HEK293 (cell line): Measurements from ENCODE around the gene EBNA1BP2.
"Not testable (repeated sequence)": the region's sequence is repeated elsewhere in the genome, so short reads cannot be mapped to it uniquely, and the experiment has no call there.

Experiments used
- CTCF ChIA-PET: fragments of 350-600 bp; formaldehyde crosslinking; extraction: SDS; loops from one replicate; lab custom pipeline; 2021; ENCODE audit warnings: antibody characterized with exemption; lab: Yijun Ruan, JAX
- POLR2A ChIA-PET: fragments of 300-600 bp; formaldehyde crosslinking; extraction: SDS; loops from one replicate; lab custom pipeline; 2020; ENCODE audit warnings: antibody characterized with exemption, inconsistent platforms; lab: Yijun Ruan, JAX
- H3K27ac ChIP-seq: fragments of 200-500 bp; sonication (Bioruptor generic); 2 replicates; pipeline ENCODE4 v1.5.1; 2014; ENCODE audit warnings: low read depth, low read length, control low read depth, inconsistent platforms; ENCODE audit errors: extremely low read depth
- H3K36me3 ChIP-seq, 2 experiments: fragments of 200-500 bp in 1 of 2; sonication (Bioruptor generic) in 1 of 2; 1 replicate in 1 of 2; 2 replicates in 1 of 2; pipeline ENCODE4 v1.5.1; 2014 to 2017; ENCODE audit warnings: inconsistent platforms in 2 of 2, low read length in 2 of 2; ENCODE audit not compliant: control insufficient read depth in 2 of 2, insufficient read depth in 1 of 2
- H3K4me1 ChIP-seq: fragments of 200-500 bp; sonication (Bioruptor generic); 2 replicates; pipeline ENCODE4 v1.5.1; 2014; ENCODE audit warnings: mild to moderate bottlenecking, low read length, inconsistent platforms; ENCODE audit not compliant: control insufficient read depth, insufficient read depth
- H3K4me3 ChIP-seq: 2 replicates; pipeline ENCODE4 v1.5.1; 2011; ENCODE audit warnings: low read depth, mild to moderate bottlenecking, control low read depth, low read length, moderate library complexity
- H3K9me3 ChIP-seq: fragments of 200-500 bp; sonication (Bioruptor generic); 2 replicates; pipeline ENCODE4 v1.5.1; 2014; ENCODE audit warnings: low read depth, low read length, inconsistent platforms; ENCODE audit not compliant: control insufficient read depth, insufficient read depth
- EGR2 ChIP-seq: fragments of 450-650 bp; formaldehyde crosslinking; IDR thresholded peaks from 2 replicates; pipeline ENCODE4 v1.5.1; 2016; ENCODE audit warnings: low read depth, missing biosample characterization, missing genetic modification characterization
- FEZF1 ChIP-seq: fragments of 450-650 bp; formaldehyde crosslinking; IDR thresholded peaks from 2 replicates; pipeline ENCODE4 v1.5.1; 2016; ENCODE audit warnings: missing biosample characterization, missing genetic modification characterization
- GLIS1 ChIP-seq: fragments of 450-650 bp; formaldehyde crosslinking; IDR thresholded peaks from 2 replicates; pipeline ENCODE4 v1.5.1; 2016; ENCODE audit warnings: missing biosample characterization, missing genetic modification characterization
- HIC1 ChIP-seq: fragments of 450-650 bp; formaldehyde crosslinking; IDR thresholded peaks from 2 replicates; pipeline ENCODE4 v1.5.1; 2016; ENCODE audit warnings: missing biosample characterization, missing genetic modification characterization
- KLF10 ChIP-seq: fragments of 450-650 bp; IDR thresholded peaks from 2 replicates; pipeline ENCODE4 v1.5.1; 2018; ENCODE audit warnings: missing biosample characterization, mild to moderate bottlenecking, missing genetic modification characterization
- PRDM1 ChIP-seq: fragments of 450-650 bp; formaldehyde crosslinking; IDR thresholded peaks from 2 replicates; pipeline ENCODE4; 2016; ENCODE audit warnings: missing biosample characterization, missing genetic modification characterization
- PRDM10 ChIP-seq: fragments of 450-650 bp; formaldehyde crosslinking; IDR thresholded peaks from 2 replicates; pipeline ENCODE4 v1.5.1; 2016; ENCODE audit warnings: missing biosample characterization, missing genetic modification characterization
- SP2 ChIP-seq: fragments of 450-650 bp; formaldehyde crosslinking; IDR thresholded peaks from 2 replicates; pipeline ENCODE4 v1.5.1; 2016; ENCODE audit warnings: missing biosample characterization, missing genetic modification characterization
- YY2 ChIP-seq: fragments of 450-650 bp; formaldehyde crosslinking; IDR thresholded peaks from 2 replicates; pipeline ENCODE4 v1.5.1; 2016; ENCODE audit warnings: missing biosample characterization, missing genetic modification characterization
- ZBTB26 ChIP-seq: fragments of 450-650 bp; formaldehyde crosslinking; optimal IDR thresholded peaks from 2 replicates; pipeline ENCODE3; 2016; ENCODE audit warnings: missing biosample characterization, mild to moderate bottlenecking, missing genetic modification characterization
- ZBTB48 ChIP-seq: fragments of 450-650 bp; formaldehyde crosslinking; IDR thresholded peaks from 2 replicates; pipeline ENCODE4 v1.5.1; 2016; ENCODE audit warnings: missing biosample characterization, missing genetic modification characterization
- ZNF121 ChIP-seq: fragments of 450-650 bp; formaldehyde crosslinking; IDR thresholded peaks from 2 replicates; pipeline ENCODE4 v1.5.1; 2016; ENCODE audit warnings: missing biosample characterization, missing genetic modification characterization
- ZNF157 ChIP-seq: fragments of 450-650 bp; formaldehyde crosslinking; IDR thresholded peaks from 2 replicates; pipeline ENCODE4 v1.5.1; 2016; ENCODE audit warnings: missing biosample characterization, missing genetic modification characterization
- ZNF248 ChIP-seq: fragments of 450-650 bp; formaldehyde crosslinking; IDR thresholded peaks from 2 replicates; pipeline ENCODE4 v1.5.1; 2017; ENCODE audit warnings: missing biosample characterization, missing genetic modification characterization
- ZNF341 ChIP-seq: fragments of 450-650 bp; formaldehyde crosslinking; IDR thresholded peaks from 2 replicates; pipeline ENCODE4; 2016; ENCODE audit warnings: low read depth, missing biosample characterization, missing genetic modification characterization
- ZNF391 ChIP-seq: fragments of 450-650 bp; formaldehyde crosslinking; IDR thresholded peaks from 2 replicates; pipeline ENCODE4 v1.5.1; 2016; ENCODE audit warnings: low read depth, missing biosample characterization, missing genetic modification characterization, borderline replicate concordance
- ZNF488 ChIP-seq: fragments of 450-650 bp; formaldehyde crosslinking; IDR thresholded peaks from 2 replicates; pipeline ENCODE4 v1.5.1; 2016; ENCODE audit warnings: missing biosample characterization, missing genetic modification characterization
- ZNF555 ChIP-seq: fragments of 450-650 bp; formaldehyde crosslinking; conservative IDR thresholded peaks from 2 replicates; pipeline ENCODE4 v1.5.1; 2017; ENCODE audit warnings: missing biosample characterization, mild to moderate bottlenecking, missing genetic modification characterization, inconsistent platforms
- ZNF645 ChIP-seq: fragments of 450-650 bp; formaldehyde crosslinking; IDR thresholded peaks from 2 replicates; pipeline ENCODE4; 2016; ENCODE audit warnings: missing biosample characterization, missing genetic modification characterization
- TF ChIP-seq, protein P1 (sequence below): fragments of 450-650 bp; formaldehyde crosslinking; IDR thresholded peaks from 2 replicates; pipeline ENCODE4 v1.5.1; 2016; ENCODE audit warnings: missing biosample characterization, missing genetic modification characterization
- TF ChIP-seq, protein P2 (sequence below): fragments of 450-650 bp; formaldehyde crosslinking; conservative IDR thresholded peaks from 2 replicates; pipeline ENCODE4 v1.5.1; 2016; ENCODE audit warnings: low read depth, missing biosample characterization, missing genetic modification characterization

EBNA1BP2 gene

GRCh38 chr1:43121256-43121900 lies 50.7 kb downstream of the EBNA1BP2 start (continued):
- TF ChIP-seq, protein P1, sequence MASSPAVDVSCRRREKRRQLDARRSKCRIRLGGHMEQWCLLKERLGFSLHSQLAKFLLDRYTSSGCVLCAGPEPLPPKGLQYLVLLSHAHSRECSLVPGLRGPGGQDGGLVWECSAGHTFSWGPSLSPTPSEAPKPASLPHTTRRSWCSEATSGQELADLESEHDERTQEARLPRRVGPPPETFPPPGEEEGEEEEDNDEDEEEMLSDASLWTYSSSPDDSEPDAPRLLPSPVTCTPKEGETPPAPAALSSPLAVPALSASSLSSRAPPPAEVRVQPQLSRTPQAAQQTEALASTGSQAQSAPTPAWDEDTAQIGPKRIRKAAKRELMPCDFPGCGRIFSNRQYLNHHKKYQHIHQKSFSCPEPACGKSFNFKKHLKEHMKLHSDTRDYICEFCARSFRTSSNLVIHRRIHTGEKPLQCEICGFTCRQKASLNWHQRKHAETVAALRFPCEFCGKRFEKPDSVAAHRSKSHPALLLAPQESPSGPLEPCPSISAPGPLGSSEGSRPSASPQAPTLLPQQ (tag by site-specific recombination): 0 out of 2 replicates have a peak, but pooled peaks have one; percentile 36
- TF ChIP-seq ZNF555: no peak
- TF ChIP-seq ZNF157 (tag by site-specific recombination): peak; percentile 78
- TF ChIP-seq ZNF248 (tag by site-specific recombination): no peak
- TF ChIP-seq, protein P2, sequence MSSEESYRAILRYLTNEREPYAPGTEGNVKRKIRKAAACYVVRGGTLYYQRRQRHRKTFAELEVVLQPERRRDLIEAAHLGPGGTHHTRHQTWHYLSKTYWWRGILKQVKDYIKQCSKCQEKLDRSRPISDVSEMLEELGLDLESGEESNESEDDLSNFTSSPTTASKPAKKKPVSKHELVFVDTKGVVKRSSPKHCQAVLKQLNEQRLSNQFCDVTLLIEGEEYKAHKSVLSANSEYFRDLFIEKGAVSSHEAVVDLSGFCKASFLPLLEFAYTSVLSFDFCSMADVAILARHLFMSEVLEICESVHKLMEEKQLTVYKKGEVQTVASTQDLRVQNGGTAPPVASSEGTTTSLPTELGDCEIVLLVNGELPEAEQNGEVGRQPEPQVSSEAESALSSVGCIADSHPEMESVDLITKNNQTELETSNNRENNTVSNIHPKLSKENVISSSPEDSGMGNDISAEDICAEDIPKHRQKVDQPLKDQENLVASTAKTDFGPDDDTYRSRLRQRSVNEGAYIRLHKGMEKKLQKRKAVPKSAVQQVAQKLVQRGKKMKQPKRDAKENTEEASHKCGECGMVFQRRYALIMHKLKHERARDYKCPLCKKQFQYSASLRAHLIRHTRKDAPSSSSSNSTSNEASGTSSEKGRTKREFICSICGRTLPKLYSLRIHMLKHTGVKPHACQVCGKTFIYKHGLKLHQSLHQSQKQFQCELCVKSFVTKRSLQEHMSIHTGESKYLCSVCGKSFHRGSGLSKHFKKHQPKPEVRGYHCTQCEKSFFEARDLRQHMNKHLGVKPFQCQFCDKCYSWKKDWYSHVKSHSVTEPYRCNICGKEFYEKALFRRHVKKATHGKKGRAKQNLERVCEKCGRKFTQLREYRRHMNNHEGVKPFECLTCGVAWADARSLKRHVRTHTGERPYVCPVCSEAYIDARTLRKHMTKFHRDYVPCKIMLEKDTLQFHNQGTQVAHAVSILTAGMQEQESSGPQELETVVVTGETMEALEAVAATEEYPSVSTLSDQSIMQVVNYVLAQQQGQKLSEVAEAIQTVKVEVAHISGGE (tag by site-specific recombination): no peak
- TF ChIP-seq ZNF488: no peak
- peak; percentile 62 for TF ChIP-seq PRDM10 (tag by site-specific recombination)
- TF ChIP-seq ZNF645 (tag by site-specific recombination): no peak
- TF ChIP-seq ZNF121: no peak
- TF ChIP-seq ZNF391 (tag by site-specific recombination): no peak

GRCh38 chr1:43119928-43120586 lies 52.0 kb downstream of the EBNA1BP2 start:
- CTCF ChIA-PET, H3K9me3 ChIP-seq, POLR2A ChIA-PET, H3K4me3 ChIP-seq, H3K4me1 ChIP-seq, H3K36me3 ChIP-seq: not testable (repeated sequence)
- peak overlapping the region; percentile 77 for H3K27ac ChIP-seq
- TF ChIP-seq SP2 (tag by site-specific recombination) (peak; percentile 46), PRDM1 (tag by site-specific recombination) (peak; percentile 80), HIC1 (tag by site-specific recombination) (peak; percentile 61; the same call in 1 of the 2 replicates), ZBTB26 (tag by site-specific recombination) (peak; percentile 92), YY2 (tag by site-specific recombination) (peak; percentile 16; the same call in 1 of the 2 replicates), GLIS1 (tag by site-specific recombination) (peak; percentile 22; the same call in 1 of the 2 replicates), FEZF1 (peak; percentile 38; the same call in 1 of the 2 replicates), KLF10 (tag by site-specific recombination) (0 out of 2 replicates have a peak, but pooled peaks have one; percentile 37), ZNF341 (tag by site-specific recombination) (peak; percentile 58), EGR2 (tag by site-specific recombination) (peak; percentile 79), ZBTB48 (tag by site-specific recombination) (peak; percentile 97)
